Sigmoid colon (tissue), 4 donors: ENCODE data around the gene EFHD2.
"Not testable (repeated sequence)": the region's sequence is repeated elsewhere in the genome, so short reads cannot be mapped to it uniquely, and the experiment has no call there.

Experiments
- CTCF ChIP-seq, 4 experiments: fragments of 450-650 bp in 3 of 4; fragments of 200-600 bp in 1 of 4; IDR thresholded peaks; one replicate each; pipeline ENCODE4 v1.5.1; 2016 to 2019; ENCODE audit warnings: antibody characterized with exemption in 4 of 4, mild to moderate bottlenecking in 3 of 4, moderate library complexity in 2 of 4
- EP300 ChIP-seq, 4 donors: sonication (generic); formaldehyde crosslinking; IDR thresholded peaks; one replicate each; pipeline ENCODE4 v1.6.1; 2017; ENCODE audit warnings: antibody characterized with exemption in 4 of 4
- POLR2AphosphoS5 ChIP-seq, 4 donors: sonication (generic); formaldehyde crosslinking; IDR thresholded peaks; one replicate each; pipeline ENCODE4 v1.6.1; 2017; ENCODE audit warnings: antibody characterized with exemption in 4 of 4

- not testable (repeated sequence) for TF ChIP-seq CTCF, EP300, POLR2AphosphoS5 (IDR thresholded peaks at IDR 0.05)
Observed at GRCh38 chr1:15469821-15470448, 60.2 kb downstream of the EFHD2 start.
